Hepatocyte (in vitro differentiated cells): Measurements from ENCODE around the gene DDX1.

Source experiments
- CTCF ChIP-seq: fragments of 200-600 bp; sonication (generic); IDR thresholded peaks from 2 replicates; pipeline ENCODE4 v1.5.1; 2016; ENCODE audit warnings: antibody characterized with exemption, mild to moderate bottlenecking; ENCODE audit not compliant: poor library complexity
- EZH2 ChIP-seq: fragments of 200-600 bp; sonication (generic); IDR thresholded peaks from 2 replicates; pipeline ENCODE4 v1.6.1; 2016; ENCODE audit warnings: antibody characterized with exemption, mild to moderate bottlenecking, borderline replicate concordance

DNA sequence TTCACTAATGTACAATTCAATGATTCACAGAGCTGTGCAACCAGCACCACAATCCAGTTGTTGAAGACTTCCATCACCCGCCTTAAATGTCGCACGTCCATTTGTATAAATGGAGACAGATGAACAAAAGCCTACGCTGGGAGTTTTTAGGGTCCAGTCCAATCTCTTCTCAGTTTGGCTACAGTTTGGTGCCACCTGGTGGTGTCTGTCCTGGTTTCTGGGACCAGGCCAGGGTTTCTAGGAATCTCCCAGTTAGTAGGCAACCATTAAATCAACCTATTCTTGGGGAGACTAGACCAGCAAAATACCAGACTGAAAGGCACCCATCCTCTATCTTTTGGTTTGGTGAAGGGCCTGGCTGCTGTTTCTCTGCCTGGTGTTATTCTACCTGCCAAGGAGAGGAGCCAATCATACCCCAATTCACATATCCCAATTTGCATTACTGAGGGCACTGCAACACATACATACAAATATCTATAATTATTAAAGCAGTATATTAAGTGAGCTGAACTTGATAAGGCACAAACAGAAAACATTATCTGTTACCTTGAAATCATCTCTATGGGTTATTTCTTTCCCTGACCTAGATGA, 3.2 kb upstream of the DDX1 start:
- TF ChIP-seq EZH2 (no peak), CTCF (peak; percentile 66)
